ENCODE data around the gene DTNA. TPM values are rescaled to one million over a fixed set of nuclear protein-coding genes. Genes with fewer than 3 reads are reported as not detected.
"Not testable (repeated sequence)": the region's sequence is repeated elsewhere in the genome, so short reads cannot be mapped to it uniquely, and the experiment has no call there.

Gene DTNA
- 100 to 1,000 TPM; 110 to 115 TPM for total RNA-seq
- long read RNA-seq, donor 1, partial matches to known transcripts: 18 of 36 reads
- long read RNA-seq, donor 1, other reads (novel, unspliced or antisense): 15 of 36 reads
- long read RNA-seq, donor 2, transcript DTNA-230 (20 exons, 3,201 nt): major isoform, 8 of 64 reads
- long read RNA-seq, donor 2, partial matches to known transcripts: 43 of 64 reads
- long read RNA-seq, donor 2, other reads (novel, unspliced or antisense): 8 of 64 reads

DNA sequence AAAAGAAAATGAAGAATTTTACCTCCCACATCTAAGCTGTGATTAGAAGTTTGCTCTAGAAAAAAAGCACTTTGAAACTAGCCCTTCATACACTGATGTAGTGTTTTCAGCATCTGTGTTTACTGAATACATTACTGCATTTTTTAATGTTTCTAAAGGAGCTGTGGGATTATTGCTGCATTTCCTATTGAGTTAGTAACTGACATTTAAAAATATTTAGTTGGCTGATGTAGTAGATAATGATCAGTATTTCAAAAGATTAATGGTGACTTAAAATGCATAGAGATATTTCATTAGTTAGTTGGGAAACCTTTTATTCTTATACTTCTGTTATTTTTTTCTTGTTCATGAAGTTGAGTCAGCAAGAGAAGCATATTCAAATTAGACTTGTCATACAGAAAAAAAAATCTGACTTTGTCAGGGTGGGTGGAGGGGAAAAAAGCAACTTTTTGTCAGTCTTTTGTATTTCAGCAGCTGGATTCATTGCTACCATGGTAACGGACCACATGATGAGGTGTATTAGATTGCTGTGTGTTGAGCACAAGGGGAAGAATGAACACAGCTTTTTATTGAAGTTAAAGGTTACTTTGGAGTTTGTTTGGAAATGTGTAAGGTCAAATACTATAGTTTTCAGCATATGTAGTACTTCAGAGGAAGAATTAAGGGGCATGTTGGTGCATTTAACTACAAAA lies at the start of gene DTNA:
Gene DTNA, plus strand, starts transcription at position 549 of the 692 bp plus-strand sequence. CDS start 45,679 bp downstream, outside the sequence.
- DNase-seq (ENCODE audit: low spot score): no peak
- intact Hi-C loops (cut with DNase I): loop anchor here in 1 of 2 donors (5.0 kb wide), 2 partner anchors 367 to 382 kb away; no protein-coding TSS in a partner anchor

DNA sequence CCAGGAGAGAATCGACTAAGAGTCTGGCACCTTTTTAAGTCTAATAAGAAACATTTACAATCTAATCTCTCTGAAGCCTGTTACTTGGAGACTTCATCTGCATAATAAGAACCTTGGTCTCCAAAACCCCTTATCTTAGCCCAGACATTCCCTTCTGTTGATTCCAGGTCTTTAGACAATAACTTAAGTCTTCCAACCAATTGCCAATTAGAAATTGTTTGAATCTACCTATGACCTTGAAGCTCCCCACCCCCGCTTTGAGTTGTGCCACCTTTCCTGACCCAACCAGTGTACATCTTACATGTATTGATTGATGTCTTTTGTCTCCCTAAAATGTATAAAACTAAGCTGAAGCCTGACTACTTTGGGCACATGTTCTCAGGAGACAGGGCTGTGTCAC lies 49.5 kb upstream of the DTNA start:
- DNase-seq (ENCODE audit: low spot score): no peak
- intact Hi-C loops (cut with DNase I): no loop called here

DNA sequence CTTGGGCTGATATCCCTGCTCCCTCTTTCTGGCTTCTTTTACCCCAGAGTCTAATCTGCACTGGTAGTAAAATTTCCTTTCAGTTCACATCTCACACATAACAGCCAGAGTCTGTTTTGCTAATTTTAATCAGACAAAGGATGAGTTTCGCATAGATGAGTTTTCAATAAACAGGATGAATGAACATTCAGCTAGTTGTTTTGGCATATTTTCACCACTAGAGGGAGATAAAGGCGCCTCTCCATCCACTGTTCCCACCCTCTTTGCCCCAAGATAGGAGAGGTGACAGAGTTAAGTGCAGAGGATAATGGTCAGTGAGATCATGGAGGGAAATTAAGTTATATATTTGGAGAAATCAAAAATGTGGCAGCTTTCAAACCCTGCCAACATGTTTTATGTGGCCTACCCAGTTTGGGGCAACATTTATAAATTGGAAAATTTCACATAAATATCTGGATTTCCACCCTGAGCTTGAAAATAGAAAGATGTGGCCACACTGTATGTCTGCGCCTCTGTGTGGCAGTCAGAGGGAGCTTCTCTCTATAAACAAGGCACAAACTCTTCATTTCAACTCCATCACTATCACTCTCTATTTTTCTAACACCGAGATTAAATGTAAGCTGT lies 48.5 kb upstream of the DTNA start:
- no peak for DNase-seq (ENCODE audit: low spot score)
- intact Hi-C loops (cut with DNase I): no loop called here

GRCh38 chr18:34676816-34677574 lies 33.1 kb upstream of the DTNA start:
- intact Hi-C loops (cut with DNase I): no loop called here
- DNase-seq (ENCODE audit: low spot score): no peak

DNA sequence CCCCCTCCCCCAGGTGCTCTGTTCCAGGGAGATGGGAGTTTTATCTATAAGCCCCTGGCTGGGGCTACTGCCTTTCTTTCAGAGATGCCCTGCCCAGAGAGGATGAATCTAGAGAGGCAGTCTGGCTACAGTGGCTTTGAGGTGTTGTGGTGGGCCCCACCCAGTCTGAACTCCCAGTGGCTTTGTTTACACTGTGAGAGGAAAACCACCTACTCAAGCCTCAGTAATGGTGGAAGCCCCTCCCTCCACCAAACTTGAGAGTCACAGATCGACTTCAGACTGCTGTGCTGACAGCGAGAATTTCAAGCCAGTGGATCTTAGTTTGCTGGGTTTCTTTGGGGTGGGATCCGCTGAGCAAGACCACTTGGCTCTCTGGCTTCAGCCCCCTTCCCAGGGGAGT lies 20.3 kb upstream of the DTNA start:
- intact Hi-C loops (cut with DNase I); DNase-seq (ENCODE audit: low spot score): not testable (repeated sequence)

DNA sequence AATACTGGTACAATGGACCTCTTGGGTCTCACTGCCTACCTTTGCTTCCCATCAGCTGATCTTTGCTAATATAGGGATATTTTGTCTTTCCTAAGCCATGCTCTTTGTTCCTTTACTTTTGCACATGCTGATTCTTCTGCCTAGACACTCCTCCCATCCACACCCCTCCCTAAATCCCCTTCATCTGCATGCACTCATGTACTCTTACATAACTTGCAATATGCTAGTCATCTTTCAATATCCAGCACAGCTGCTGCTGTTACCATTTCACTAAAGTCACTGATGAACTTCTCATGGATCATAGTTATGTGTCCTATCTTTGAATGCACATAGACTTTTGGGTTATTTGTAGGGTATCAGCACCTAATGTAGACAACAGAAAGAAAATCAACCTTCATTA lies 18.5 kb upstream of the DTNA start:
- no peak for DNase-seq (ENCODE audit: low spot score)

DNA sequence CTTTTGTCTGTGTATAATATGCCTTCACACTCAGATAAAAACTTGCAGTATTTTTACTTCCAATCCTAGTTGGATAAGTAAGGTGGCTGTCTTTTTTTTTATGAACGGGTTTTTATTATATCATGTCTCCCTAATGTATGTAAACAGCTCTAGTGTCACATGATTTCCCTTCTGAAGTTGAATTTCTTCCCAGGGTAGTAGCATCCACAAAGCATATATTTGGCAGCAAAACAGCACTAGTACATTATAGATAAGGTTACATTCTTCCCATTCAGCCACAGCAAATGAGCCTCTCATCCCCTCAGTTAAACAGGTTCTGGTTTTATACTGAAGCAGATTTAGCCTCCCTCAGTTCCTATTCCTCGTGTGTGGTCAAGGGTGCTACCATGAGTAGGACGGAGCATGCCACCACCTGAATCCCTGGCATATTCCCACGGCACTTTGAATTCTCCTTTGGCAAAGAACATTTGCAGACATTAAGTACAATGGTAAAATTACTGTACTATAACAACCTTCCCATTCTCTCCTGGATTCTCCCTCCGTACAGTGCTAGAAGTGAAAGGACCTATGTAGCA lies 15.4 kb upstream of the DTNA start:
- intact Hi-C loops (cut with DNase I): no loop called here
- DNase-seq (ENCODE audit: low spot score): no peak

More for the DNA sequence above, 18.5 kb upstream of the DTNA start:
- intact Hi-C loops (cut with DNase I): no loop called here

DNA sequence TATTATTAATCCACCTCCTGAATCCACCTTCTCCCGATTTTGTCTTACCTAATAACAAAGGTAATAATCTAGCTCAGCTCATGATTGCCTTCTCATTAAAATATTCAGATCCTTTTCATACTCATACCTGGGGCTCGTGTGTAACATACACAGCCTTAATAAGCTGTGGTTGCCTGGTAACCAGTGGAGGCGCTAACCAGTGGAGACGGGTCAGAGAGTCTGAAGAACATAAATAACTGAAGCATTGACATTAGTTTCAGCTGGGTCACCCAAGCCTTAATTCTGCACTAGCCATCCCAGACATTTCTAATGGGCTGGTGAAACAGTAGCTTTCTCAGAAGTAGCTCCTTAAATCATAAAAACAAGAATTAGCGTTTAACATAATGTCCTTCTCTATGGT lies 14.8 kb upstream of the DTNA start:
- intact Hi-C loops (cut with DNase I): no loop called here
- no peak for DNase-seq (ENCODE audit: low spot score)

GRCh38 chr18:34696671-34697070 lies 13.4 kb upstream of the DTNA start:
- intact Hi-C loops (cut with DNase I): no loop called here
- no peak for DNase-seq (ENCODE audit: low spot score)

- intact Hi-C loops (cut with DNase I): no loop called here
- DNase-seq (ENCODE audit: low spot score): no peak
Measured at GRCh38 chr18:34697233-34697632, 12.9 kb upstream of the DTNA start.

GRCh38 chr18:34697891-34698290 lies 12.2 kb upstream of the DTNA start:
- no peak for DNase-seq (ENCODE audit: low spot score)
- intact Hi-C loops (cut with DNase I): no loop called here

- no peak for DNase-seq (ENCODE audit: low spot score)
- intact Hi-C loops (cut with DNase I): no loop called here
Measured at GRCh38 chr18:34701911-34702310, 8.2 kb upstream of the DTNA start.

DNA sequence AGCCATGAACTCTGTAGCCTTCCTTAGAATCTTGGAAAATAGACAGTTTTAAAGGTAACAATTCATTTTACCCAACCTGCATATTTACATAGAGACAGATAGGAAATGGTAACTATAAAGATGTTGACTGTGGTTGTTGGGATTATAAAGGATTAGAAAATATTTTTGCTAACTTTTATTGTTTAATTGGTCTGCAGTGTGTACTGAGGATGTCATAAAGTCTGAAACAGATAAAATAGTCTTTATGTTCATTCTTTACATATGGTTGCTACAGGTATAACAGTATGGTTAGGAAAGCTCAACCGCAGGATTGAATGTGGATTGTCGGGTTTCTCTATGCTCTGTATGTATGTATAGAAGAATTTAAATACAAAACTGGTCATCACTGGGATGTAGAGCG lies 7.3 kb upstream of the DTNA start:
- no peak for DNase-seq (ENCODE audit: low spot score)
- intact Hi-C loops (cut with DNase I): no loop called here

- DNase-seq (ENCODE audit: low spot score): no peak
- intact Hi-C loops (cut with DNase I): no loop called here
Measured at GRCh38 chr18:34704074-34704473, 6.0 kb upstream of the DTNA start.

DNA sequence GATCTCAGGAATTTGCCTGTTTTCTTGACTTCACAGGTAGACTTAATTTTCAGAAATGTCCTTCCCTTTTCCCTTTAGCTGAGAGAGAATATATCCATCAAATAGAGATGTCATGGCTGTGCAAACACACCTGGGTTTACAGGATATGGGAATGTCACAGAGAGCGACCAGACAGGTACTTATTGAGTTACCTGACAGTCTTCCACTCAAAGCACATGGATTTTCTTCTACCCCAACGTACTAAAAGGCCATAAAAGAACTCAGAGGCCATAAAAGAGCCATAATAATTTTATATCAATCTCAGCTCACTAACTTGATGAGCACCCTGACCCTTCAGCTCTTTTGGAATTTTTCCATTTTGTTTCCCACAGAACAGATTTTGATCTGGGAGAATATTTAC lies 5.3 kb upstream of the DTNA start:
- no peak for DNase-seq (ENCODE audit: low spot score)
- intact Hi-C loops (cut with DNase I): loop anchor here in 1 of 2 donors (5.0 kb wide), 1 partner anchor 387 kb away; no protein-coding TSS in a partner anchor

DNA sequence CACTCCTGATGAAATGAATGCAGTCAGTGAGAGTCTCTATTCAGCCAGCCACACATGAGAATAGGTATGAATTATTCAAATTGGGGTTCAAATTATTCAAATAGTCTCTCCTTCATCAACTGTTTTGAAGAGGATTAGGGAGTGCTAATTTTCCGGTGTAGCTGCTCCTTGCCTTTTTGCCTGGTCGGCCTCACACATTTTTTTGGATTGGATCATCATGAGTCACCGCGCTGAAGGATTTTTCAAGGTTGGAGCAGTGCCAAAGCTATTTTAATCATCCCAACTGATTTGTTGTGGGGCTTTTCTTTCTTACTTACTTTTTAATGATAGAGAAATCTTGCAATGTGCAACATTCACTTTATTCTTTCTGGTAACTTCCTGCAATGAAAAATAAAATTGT lies 2.4 kb upstream of the DTNA start:
- intact Hi-C loops (cut with DNase I): loop anchor here (1.0 to 5.0 kb wide), 2 partner anchors 50 to 385 kb away; no protein-coding TSS in a partner anchor
- no peak for DNase-seq (ENCODE audit: low spot score)

DNA sequence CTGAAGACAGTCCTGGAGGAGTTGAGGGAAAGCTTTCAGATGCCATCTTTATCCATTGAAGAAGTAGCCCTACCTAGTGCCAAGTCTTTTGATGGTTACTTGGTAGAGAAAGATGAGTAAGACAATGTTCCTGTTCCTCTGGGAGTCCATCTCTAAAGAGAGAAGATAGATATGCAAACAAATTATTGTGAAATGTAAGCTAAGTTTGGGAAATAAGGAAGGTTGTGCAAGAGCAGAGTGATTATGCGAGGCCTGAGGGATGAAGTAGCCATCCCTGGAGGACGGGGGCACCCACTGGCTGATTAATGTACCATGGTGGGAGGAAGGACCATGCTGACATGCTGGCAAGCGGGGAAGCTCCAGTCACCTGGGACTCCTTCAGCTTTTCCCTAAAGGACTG lies 994 bp upstream of the DTNA start:
- no peak for DNase-seq (ENCODE audit: low spot score)
- intact Hi-C loops (cut with DNase I): loop anchor here in 1 of 2 donors (5.0 kb wide), 1 partner anchor 383 kb away; no protein-coding TSS in a partner anchor

GRCh38 chr18:34710458-34710914 lies 388 bp downstream of the DTNA start:
- DNase-seq (ENCODE audit: low spot score): no peak
- intact Hi-C loops (cut with DNase I): loop anchor here in 1 of 2 donors (5.0 kb wide), 1 partner anchor 367 kb away; no protein-coding TSS in a partner anchor

GRCh38 chr18:34710934-34711333 lies 836 bp downstream of the DTNA start:
- intact Hi-C loops (cut with DNase I): loop anchor here in 1 of 2 donors (5.0 kb wide), 1 partner anchor 366 kb away; no protein-coding TSS in a partner anchor
- no peak for DNase-seq (ENCODE audit: low spot score)
